ENCODE results near the gene PLPP4. TPM values are rescaled to one million over a fixed set of nuclear protein-coding genes. Genes with fewer than 3 reads are reported as not detected.

Gene PLPP4
- polyA plus RNA-seq, result 3.1 TPM
- long read RNA-seq, donor 1, partial matches to known transcripts, result 0 of 1 reads
- long read RNA-seq, donor 1, other reads (novel, unspliced or antisense), result 0 of 1 reads
- long read RNA-seq, donor 2, result 0 reads
- long read RNA-seq, donor 3, result 0 reads
- long read RNA-seq, donor 4, result 0 reads
- long read RNA-seq, donor 5, partial matches to known transcripts, result 0 of 2 reads
- long read RNA-seq, donor 5, other reads (novel, unspliced or antisense), result 0 of 2 reads
- long read RNA-seq, donor 6, result 0 reads
- long read RNA-seq, donor 7, result 0 reads
- long read RNA-seq, donor 8, result 0 reads
- long read RNA-seq, donor 9, result 0 reads
- long read RNA-seq, donor 10, result 0 reads
- long read RNA-seq, donor 11, result 0 reads

GRCh38 chr10:120456626-120457430, at the start of gene PLPP4:
TSS of gene PLPP4 (plus strand) at chr10:120457227. CDS start at chr10:120457306, 79 bp downstream.
- Histone ChIP-seq H3K27ac (ENCODE audit: low read length) (no peak within 1 kb of the TSS), H3K4me1 (ENCODE audit: control insufficient read depth, insufficient read depth, low read length) (no peaks in the 10 kb centered on the region), H3K36me3 (ENCODE audit: control insufficient read depth, insufficient read depth, low read length) (no peaks in the 10 kb centered on the region), H3K9me3 (ENCODE audit: control insufficient read depth, low read depth, low read length) (no peaks in the 10 kb centered on the region), H3K4me3 (ENCODE audit: low read length) (peak within 1 kb of the TSS; percentile 18), H3K27me3 (ENCODE audit: control insufficient read depth, insufficient read depth, low read length) (peaks cover 64% of the 10 kb centered on the region)
- no CpG with 5 or more reads among the region's 92 CpGs for WGBS (ENCODE audit: insufficient coverage, low lambda C conversion rate)
- peak; percentile 16 to 23 for DNase-seq

- Histone ChIP-seq H3K36me3 (ENCODE audit: control insufficient read depth, insufficient read depth, low read length) (no peaks in the 10 kb centered on the region), H3K27ac (ENCODE audit: low read length) (no peak overlapping the region), H3K4me3 (ENCODE audit: low read length) (no peak overlapping the region), H3K9me3 (ENCODE audit: control insufficient read depth, low read depth, low read length) (no peaks in the 10 kb centered on the region), H3K27me3 (ENCODE audit: control insufficient read depth, insufficient read depth, low read length) (no peaks in the 10 kb centered on the region), H3K4me1 (ENCODE audit: control insufficient read depth, insufficient read depth, low read length) (no peaks in the 10 kb centered on the region)
- DNase-seq, result no peak
- WGBS (ENCODE audit: insufficient coverage, low lambda C conversion rate), result 60% methylated on average over 1 of the region's 4 CpGs
Measured at GRCh38 chr10:120409816-120410215, 47.2 kb upstream of the PLPP4 start.

- no peak for DNase-seq
- H3K4me1 ChIP-seq (ENCODE audit: control insufficient read depth, insufficient read depth, low read length), result no peaks in the 10 kb centered on the region
- H3K27me3 ChIP-seq (ENCODE audit: control insufficient read depth, insufficient read depth, low read length), result no peaks in the 10 kb centered on the region
- no peak overlapping the region for H3K27ac ChIP-seq (ENCODE audit: low read length)
- 83% methylated on average over 2 of the region's 3 CpGs for WGBS (ENCODE audit: insufficient coverage, low lambda C conversion rate)
- no peaks in the 10 kb centered on the region for H3K9me3 ChIP-seq (ENCODE audit: control insufficient read depth, low read depth, low read length)
- no peak overlapping the region for H3K4me3 ChIP-seq (ENCODE audit: low read length)
- no peaks in the 10 kb centered on the region for H3K36me3 ChIP-seq (ENCODE audit: control insufficient read depth, insufficient read depth, low read length)
Measured at GRCh38 chr10:120414946-120415345, 42.1 kb upstream of the PLPP4 start.

GRCh38 chr10:120415709-120416330, 41.2 kb upstream of the PLPP4 start:
- H3K4me1 ChIP-seq (ENCODE audit: control insufficient read depth, insufficient read depth, low read length), result no peaks in the 10 kb centered on the region
- H3K27me3 ChIP-seq (ENCODE audit: control insufficient read depth, insufficient read depth, low read length), result no peaks in the 10 kb centered on the region
- 100% methylated on average over 1 of the region's 5 CpGs for WGBS (ENCODE audit: insufficient coverage, low lambda C conversion rate)

GRCh38 chr10:120420421-120420820, 36.6 kb upstream of the PLPP4 start:
- Histone ChIP-seq H3K4me1 (ENCODE audit: control insufficient read depth, insufficient read depth, low read length) (no peaks in the 10 kb centered on the region), H3K9me3 (ENCODE audit: control insufficient read depth, low read depth, low read length) (no peaks in the 10 kb centered on the region), H3K27me3 (ENCODE audit: control insufficient read depth, insufficient read depth, low read length) (no peaks in the 10 kb centered on the region), H3K36me3 (ENCODE audit: control insufficient read depth, insufficient read depth, low read length) (no peaks in the 10 kb centered on the region), H3K27ac (ENCODE audit: low read length) (no peak overlapping the region), H3K4me3 (ENCODE audit: low read length) (no peak overlapping the region)
- WGBS (ENCODE audit: insufficient coverage, low lambda C conversion rate), result 100% methylated on average over 1 of the region's 5 CpGs
- DNase-seq, result no peak

More at GRCh38 chr10:120415709-120416330, 41.2 kb upstream of the PLPP4 start:
- Histone ChIP-seq H3K36me3 (ENCODE audit: control insufficient read depth, insufficient read depth, low read length) (no peaks in the 10 kb centered on the region), H3K27ac (ENCODE audit: low read length) (no peak overlapping the region), H3K4me3 (ENCODE audit: low read length) (no peak overlapping the region), H3K9me3 (ENCODE audit: control insufficient read depth, low read depth, low read length) (no peaks in the 10 kb centered on the region)
- DNase-seq, result no peak

- Histone ChIP-seq H3K4me3 (ENCODE audit: low read length) (no peak overlapping the region), H3K4me1 (ENCODE audit: control insufficient read depth, insufficient read depth, low read length) (no peaks in the 10 kb centered on the region), H3K36me3 (ENCODE audit: control insufficient read depth, insufficient read depth, low read length) (no peaks in the 10 kb centered on the region), H3K27me3 (ENCODE audit: control insufficient read depth, insufficient read depth, low read length) (peaks cover 4% of the 10 kb centered on the region), H3K27ac (ENCODE audit: low read length) (no peak overlapping the region), H3K9me3 (ENCODE audit: control insufficient read depth, low read depth, low read length) (no peaks in the 10 kb centered on the region)
- no CpG with 5 or more reads among the region's 2 CpGs for WGBS (ENCODE audit: insufficient coverage, low lambda C conversion rate)
- no peak for DNase-seq
Measured at GRCh38 chr10:120421250-120421649, 35.8 kb upstream of the PLPP4 start.

GRCh38 chr10:120422457-120422856, 34.6 kb upstream of the PLPP4 start:
- no peaks in the 10 kb centered on the region for H3K9me3 ChIP-seq (ENCODE audit: control insufficient read depth, low read depth, low read length)
- no peak overlapping the region for H3K4me3 ChIP-seq (ENCODE audit: low read length)
- no CpG with 5 or more reads among the region's 7 CpGs for WGBS (ENCODE audit: insufficient coverage, low lambda C conversion rate)
- no peak overlapping the region for H3K27ac ChIP-seq (ENCODE audit: low read length)
- no peak for DNase-seq
- no peaks in the 10 kb centered on the region for H3K36me3 ChIP-seq (ENCODE audit: control insufficient read depth, insufficient read depth, low read length)
- no peaks in the 10 kb centered on the region for H3K4me1 ChIP-seq (ENCODE audit: control insufficient read depth, insufficient read depth, low read length)
- peaks cover 4% of the 10 kb centered on the region for H3K27me3 ChIP-seq (ENCODE audit: control insufficient read depth, insufficient read depth, low read length)

GRCh38 chr10:120423431-120424197, 33.4 kb upstream of the PLPP4 start:
- no peaks in the 10 kb centered on the region for H3K9me3 ChIP-seq (ENCODE audit: control insufficient read depth, low read depth, low read length)
- H3K4me1 ChIP-seq (ENCODE audit: control insufficient read depth, insufficient read depth, low read length), result no peaks in the 10 kb centered on the region
- H3K36me3 ChIP-seq (ENCODE audit: control insufficient read depth, insufficient read depth, low read length), result no peaks in the 10 kb centered on the region
- peak; percentile 11 to 38 for DNase-seq
- 82% methylated on average over 2 of the region's 8 CpGs for WGBS (ENCODE audit: insufficient coverage, low lambda C conversion rate)
- no peak overlapping the region for H3K4me3 ChIP-seq (ENCODE audit: low read length)
- no peak overlapping the region for H3K27ac ChIP-seq (ENCODE audit: low read length)
- peaks cover 4% of the 10 kb centered on the region for H3K27me3 ChIP-seq (ENCODE audit: control insufficient read depth, insufficient read depth, low read length)

- whole genome bisulfite sequencing (ENCODE audit: insufficient coverage, low lambda C conversion rate), result 67% methylated on average over 1 of the region's 4 CpGs
- Histone ChIP-seq H3K4me1 (ENCODE audit: control insufficient read depth, insufficient read depth, low read length) (no peaks in the 10 kb centered on the region), H3K27me3 (ENCODE audit: control insufficient read depth, insufficient read depth, low read length) (peaks cover 5% of the 10 kb centered on the region), H3K9me3 (ENCODE audit: control insufficient read depth, low read depth, low read length) (no peaks in the 10 kb centered on the region), H3K36me3 (ENCODE audit: control insufficient read depth, insufficient read depth, low read length) (no peaks in the 10 kb centered on the region), H3K4me3 (ENCODE audit: low read length) (no peak overlapping the region), H3K27ac (ENCODE audit: low read length) (no peak overlapping the region)
- no peak for DNase-seq
Measured at GRCh38 chr10:120424198-120424464, 32.9 kb upstream of the PLPP4 start.

GRCh38 chr10:120426306-120426705, 30.7 kb upstream of the PLPP4 start:
- Histone ChIP-seq H3K36me3 (ENCODE audit: control insufficient read depth, insufficient read depth, low read length) (no peaks in the 10 kb centered on the region), H3K27ac (ENCODE audit: low read length) (no peak overlapping the region), H3K27me3 (ENCODE audit: control insufficient read depth, insufficient read depth, low read length) (peaks cover 5% of the 10 kb centered on the region), H3K4me1 (ENCODE audit: control insufficient read depth, insufficient read depth, low read length) (no peaks in the 10 kb centered on the region), H3K4me3 (ENCODE audit: low read length) (no peak overlapping the region), H3K9me3 (ENCODE audit: control insufficient read depth, low read depth, low read length) (no peaks in the 10 kb centered on the region)
- 83% methylated on average over 1 of the region's 3 CpGs for WGBS (ENCODE audit: insufficient coverage, low lambda C conversion rate)
- no peak for DNase-seq
